Right lobe of liver (tissue), 4 donors: ENCODE results near the gene SNCG.
"Not testable (repeated sequence)": the region's sequence is repeated elsewhere in the genome, so short reads cannot be mapped to it uniquely, and the experiment has no call there.

Source experiments
- POLR2A ChIP-seq: fragments of 450-650 bp; IDR thresholded peaks from one replicate; pipeline ENCODE4 v1.6.1; 2017; ENCODE audit warnings: antibody characterized with exemption, mild to moderate bottlenecking
- TF ChIP-seq, protein P1 (sequence below), 4 donors: fragments of 200-600 bp in 3 of 4; fragments of 450-650 bp in 1 of 4; IDR thresholded peaks; one replicate each; pipeline versions ENCODE4 v1.5.1 to v1.8.0; 2016 to 2022; ENCODE audit warnings: antibody characterized with exemption in 4 of 4, mild to moderate bottlenecking in 2 of 4
- donor health status: DM: no; HTN: no; CAD: no.
- donor health status: DM: no; HTN: no; CAD: no.
- donor health status: DM: no; HTN: yes; CAD: no.

DNA sequence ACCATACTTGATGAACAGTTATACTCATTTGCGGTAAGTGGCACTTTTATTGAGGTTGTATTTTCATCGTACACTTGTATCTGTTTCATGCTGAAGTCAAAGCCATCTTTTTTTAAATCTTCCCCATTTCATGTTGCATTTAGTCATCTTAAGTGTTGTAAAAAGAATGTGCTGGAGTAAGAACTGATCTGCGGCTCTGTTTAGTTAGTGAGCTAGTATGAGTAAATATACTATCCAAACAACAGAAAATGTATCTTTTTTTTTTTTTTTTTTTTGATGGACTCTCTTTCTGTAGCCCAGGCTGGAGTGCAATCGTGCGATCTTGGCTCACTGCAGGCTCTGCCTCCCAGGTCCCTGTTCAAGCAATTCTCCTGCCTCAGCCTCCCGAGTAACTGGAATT lies 49.3 kb downstream of the SNCG start:
- TF ChIP-seq, protein P1, sequence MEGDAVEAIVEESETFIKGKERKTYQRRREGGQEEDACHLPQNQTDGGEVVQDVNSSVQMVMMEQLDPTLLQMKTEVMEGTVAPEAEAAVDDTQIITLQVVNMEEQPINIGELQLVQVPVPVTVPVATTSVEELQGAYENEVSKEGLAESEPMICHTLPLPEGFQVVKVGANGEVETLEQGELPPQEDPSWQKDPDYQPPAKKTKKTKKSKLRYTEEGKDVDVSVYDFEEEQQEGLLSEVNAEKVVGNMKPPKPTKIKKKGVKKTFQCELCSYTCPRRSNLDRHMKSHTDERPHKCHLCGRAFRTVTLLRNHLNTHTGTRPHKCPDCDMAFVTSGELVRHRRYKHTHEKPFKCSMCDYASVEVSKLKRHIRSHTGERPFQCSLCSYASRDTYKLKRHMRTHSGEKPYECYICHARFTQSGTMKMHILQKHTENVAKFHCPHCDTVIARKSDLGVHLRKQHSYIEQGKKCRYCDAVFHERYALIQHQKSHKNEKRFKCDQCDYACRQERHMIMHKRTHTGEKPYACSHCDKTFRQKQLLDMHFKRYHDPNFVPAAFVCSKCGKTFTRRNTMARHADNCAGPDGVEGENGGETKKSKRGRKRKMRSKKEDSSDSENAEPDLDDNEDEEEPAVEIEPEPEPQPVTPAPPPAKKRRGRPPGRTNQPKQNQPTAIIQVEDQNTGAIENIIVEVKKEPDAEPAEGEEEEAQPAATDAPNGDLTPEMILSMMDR (IDR thresholded peaks at IDR 0.05): not testable (repeated sequence)
- TF ChIP-seq POLR2A: not testable (repeated sequence)
